Measurements from ENCODE around the gene TUBB.

TUBB gene

GRCh38 chr6:30732237-30732943, 12.2 kb downstream of the TUBB start:
- FAIRE-seq: no peak

GRCh38 chr6:30735668-30736314, 15.6 kb downstream of the TUBB start:
- FAIRE-seq (peak; percentile 67), DNase-seq (ENCODE audit: insufficient read length, low spot score) (no peak)

More at GRCh38 chr6:30732237-30732943, 12.2 kb downstream of the TUBB start:
- DNase-seq (ENCODE audit: insufficient read length, low spot score): no peak

GRCh38 chr6:30738532-30738931, 18.4 kb downstream of the TUBB start:
- FAIRE-seq: no peak
- DNase-seq (ENCODE audit: insufficient read length, low spot score): no peak

- no peak for FAIRE-seq
- DNase-seq (ENCODE audit: insufficient read length, low spot score): no peak
Observed at GRCh38 chr6:30740540-30740870, 20.4 kb downstream of the TUBB start.

GRCh38 chr6:30741063-30741779, 21.1 kb downstream of the TUBB start:
- FAIRE-seq: no peak

GRCh38 chr6:30741789-30742315, 21.7 kb downstream of the TUBB start:
- DNase-seq (ENCODE audit: insufficient read length, low spot score): no peak
- FAIRE-seq: no peak

More at GRCh38 chr6:30741063-30741779, 21.1 kb downstream of the TUBB start:
- DNase-seq (ENCODE audit: insufficient read length, low spot score): no peak

- peak; percentile 84 for DNase-seq (ENCODE audit: insufficient read length, low spot score)
- peak; percentile 66 for FAIRE-seq
Observed at GRCh38 chr6:30742316-30743098, 22.4 kb downstream of the TUBB start, which contains the start of gene FLOT1. FLOT1 (minus strand) TSS chr6:30742687; CDS start chr6:30742189, 498 bp downstream.

- FAIRE-seq: no peak
- no peak for DNase-seq (ENCODE audit: insufficient read length, low spot score)
Observed at GRCh38 chr6:30743099-30744053, 23.2 kb downstream of the TUBB start.

- FAIRE-seq: peak; percentile 77
- DNase-seq (ENCODE audit: insufficient read length, low spot score): peak; percentile 44
Observed at GRCh38 chr6:30744054-30744805, 24.1 kb downstream of the TUBB start, which contains the start of gene IER3. IER3 (minus strand) TSS chr6:30744547; CDS start chr6:30744518, 29 bp downstream.

GRCh38 chr6:30747300-30747687, 27.1 kb downstream of the TUBB start:
- FAIRE-seq (no peak), DNase-seq (ENCODE audit: insufficient read length, low spot score) (no peak)

GRCh38 chr6:30747902-30748769, 28.0 kb downstream of the TUBB start:
- no peak for DNase-seq (ENCODE audit: insufficient read length, low spot score)

GRCh38 chr6:30748851-30749540, 28.8 kb downstream of the TUBB start:
- no peak for FAIRE-seq
- no peak for DNase-seq (ENCODE audit: insufficient read length, low spot score)

More at GRCh38 chr6:30747902-30748769, 28.0 kb downstream of the TUBB start:
- FAIRE-seq: no peak

- no peak for FAIRE-seq
Observed at GRCh38 chr6:30749554-30750378, 29.6 kb downstream of the TUBB start.

GRCh38 chr6:30750379-30750668, 30.2 kb downstream of the TUBB start:
- FAIRE-seq: no peak
- no peak for DNase-seq (ENCODE audit: insufficient read length, low spot score)

More at GRCh38 chr6:30749554-30750378, 29.6 kb downstream of the TUBB start:
- DNase-seq (ENCODE audit: insufficient read length, low spot score): no peak

GRCh38 chr6:30752157-30752927, 32.2 kb downstream of the TUBB start:
- no peak for FAIRE-seq
- no peak for DNase-seq (ENCODE audit: insufficient read length, low spot score)

- DNase-seq (ENCODE audit: insufficient read length, low spot score) (no peak), FAIRE-seq (no peak)
Observed at GRCh38 chr6:30754631-30755030, 34.5 kb downstream of the TUBB start.
